A549 (cell line): Measurements from ENCODE around the gene PTP4A2.

Experiments
- BHLHE40 ChIP-seq: IDR thresholded peaks from 2 replicates; pipeline ENCODE4 v1.6.1; 2012; ENCODE audit warnings: low read depth, low read length, inconsistent platforms
- CEBPB ChIP-seq, 2 experiments: fragments of >200 bp in 1 of 2; sonication (Bioruptor Twin) in 1 of 2; formaldehyde crosslinking in 1 of 2; IDR thresholded peaks; 2 replicates each; pipeline ENCODE4 v1.6.1; 2012 to 2016
- CHD2 ChIP-seq: fragments of 150-350 bp; IDR thresholded peaks from 2 replicates; pipeline ENCODE4 v1.6.1; 2014; ENCODE audit warnings: low read length; ENCODE audit not compliant: partially characterized antibody
- EP300 ChIP-seq, 2 experiments: fragments of >200 bp; sonication (Bioruptor Twin); formaldehyde crosslinking; IDR thresholded peaks; 2 replicates in 1 of 2; 3 replicates in 1 of 2; pipeline ENCODE4 v1.6.1; 2016 to 2017
- HOXA7 ChIP-seq: fragments of 250-450 bp; sonication (Bioruptor Pico); IDR thresholded peaks from 2 replicates; pipeline ENCODE4 v1.5.0; 2020; ENCODE audit warnings: mild to moderate bottlenecking, moderate library complexity
- MAZ ChIP-seq: fragments of 150-350 bp; IDR thresholded peaks from 2 replicates; pipeline ENCODE4 v1.6.1; 2014; ENCODE audit warnings: antibody characterized with exemption, low read depth, low read length, borderline replicate concordance
- MYC ChIP-seq: IDR thresholded peaks from 2 replicates; pipeline ENCODE4 v1.6.1; 2012; ENCODE audit warnings: mild to moderate bottlenecking, inconsistent platforms, low read length, improper control_type of control experiment, borderline replicate concordance
- POLR2A ChIP-seq: IDR thresholded peaks from 2 replicates; pipeline ENCODE4 v1.6.1; 2012; ENCODE audit warnings: mild to moderate bottlenecking, low read length
- RAD21 ChIP-seq, 2 experiments: fragments of >200 bp in 1 of 2; sonication (Bioruptor Twin) in 1 of 2; formaldehyde crosslinking in 1 of 2; IDR thresholded peaks in 1 of 2; conservative IDR thresholded peaks in 1 of 2; 2 replicates in 1 of 2; 3 replicates in 1 of 2; pipeline ENCODE4 v1.6.1; 2012 to 2018; ENCODE audit warnings: inconsistent platforms in 1 of 2
- RFX5 ChIP-seq: fragments of 450-650 bp; IDR thresholded peaks from 2 replicates; pipeline ENCODE4 v1.7.1; 2014; ENCODE audit warnings: antibody characterized with exemption, mild to moderate bottlenecking, moderate library complexity
- SREBF2 ChIP-seq: fragments of 450-650 bp; IDR thresholded peaks from 2 replicates; pipeline ENCODE4 v1.6.1; 2014; ENCODE audit warnings: mild to moderate bottlenecking, moderate library complexity
- TFCP2L1 ChIP-seq: fragments of 250-450 bp; sonication (Bioruptor Pico); IDR thresholded peaks from 2 replicates; pipeline ENCODE4 v1.5.0; 2021; ENCODE audit warnings: mild to moderate bottlenecking
- TF ChIP-seq, protein P1 (sequence below): fragments of >200 bp; sonication (Bioruptor Twin); formaldehyde crosslinking; IDR thresholded peaks from 3 replicates; pipeline ENCODE4 v1.5.1; 2016
- TF ChIP-seq, protein P2 (sequence below): fragments of 450-650 bp; IDR thresholded peaks from 2 replicates; pipeline ENCODE4 v1.6.1; 2014; ENCODE audit warnings: antibody characterized with exemption

DNA sequence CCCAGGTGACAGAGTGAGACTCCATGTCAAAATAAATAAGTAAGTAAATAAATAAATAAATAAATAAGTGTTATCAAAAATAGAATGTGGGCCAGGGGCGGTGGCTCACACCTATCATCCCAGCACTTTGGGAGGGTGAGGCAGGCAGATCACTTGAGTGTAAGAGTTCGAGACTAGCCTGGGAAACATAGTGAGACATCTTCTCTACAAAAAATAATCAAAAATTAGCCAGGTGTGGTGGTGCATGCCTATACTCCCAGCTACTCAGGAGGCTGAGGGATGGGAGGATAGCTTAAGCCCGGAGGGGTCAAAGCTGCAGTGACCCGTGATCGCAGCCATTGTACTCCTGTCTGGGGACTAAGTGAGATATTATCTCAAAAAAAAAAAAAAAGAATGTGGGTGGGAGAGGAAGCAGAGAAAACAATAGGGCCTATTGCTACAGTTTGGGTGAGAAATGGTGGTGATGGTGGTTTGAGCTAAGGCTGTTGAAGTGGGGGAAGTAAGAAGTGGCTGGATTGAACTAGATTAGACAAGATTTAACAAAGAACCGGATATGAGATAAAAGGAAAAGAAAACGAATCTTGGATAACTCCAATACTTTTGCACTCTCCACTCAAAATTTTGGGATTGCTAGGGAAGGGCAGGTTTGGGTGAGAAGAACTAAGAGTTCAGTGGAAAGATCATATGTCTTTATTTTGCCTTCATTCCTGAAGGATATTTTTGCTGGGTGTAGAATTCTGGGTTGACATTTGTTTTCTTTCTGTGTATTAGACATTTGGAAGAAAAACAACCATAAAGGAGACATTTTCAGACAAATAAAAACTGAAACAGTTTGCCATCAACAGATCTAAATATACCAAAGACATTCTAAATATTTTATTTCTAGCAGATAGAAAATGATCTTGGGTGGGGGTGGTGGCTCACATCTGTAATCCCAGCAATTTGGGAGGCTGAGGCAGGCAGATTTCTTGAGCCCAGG is 65.2 kb downstream of the PTP4A2 start:
- no peak for TF ChIP-seq CEBPB (IDR thresholded peaks at IDR 0.05)
- TF ChIP-seq SREBF2: no peak
- no peak for TF ChIP-seq HOXA7 (CRISPR knock-in tag)
- TF ChIP-seq, protein P1, sequence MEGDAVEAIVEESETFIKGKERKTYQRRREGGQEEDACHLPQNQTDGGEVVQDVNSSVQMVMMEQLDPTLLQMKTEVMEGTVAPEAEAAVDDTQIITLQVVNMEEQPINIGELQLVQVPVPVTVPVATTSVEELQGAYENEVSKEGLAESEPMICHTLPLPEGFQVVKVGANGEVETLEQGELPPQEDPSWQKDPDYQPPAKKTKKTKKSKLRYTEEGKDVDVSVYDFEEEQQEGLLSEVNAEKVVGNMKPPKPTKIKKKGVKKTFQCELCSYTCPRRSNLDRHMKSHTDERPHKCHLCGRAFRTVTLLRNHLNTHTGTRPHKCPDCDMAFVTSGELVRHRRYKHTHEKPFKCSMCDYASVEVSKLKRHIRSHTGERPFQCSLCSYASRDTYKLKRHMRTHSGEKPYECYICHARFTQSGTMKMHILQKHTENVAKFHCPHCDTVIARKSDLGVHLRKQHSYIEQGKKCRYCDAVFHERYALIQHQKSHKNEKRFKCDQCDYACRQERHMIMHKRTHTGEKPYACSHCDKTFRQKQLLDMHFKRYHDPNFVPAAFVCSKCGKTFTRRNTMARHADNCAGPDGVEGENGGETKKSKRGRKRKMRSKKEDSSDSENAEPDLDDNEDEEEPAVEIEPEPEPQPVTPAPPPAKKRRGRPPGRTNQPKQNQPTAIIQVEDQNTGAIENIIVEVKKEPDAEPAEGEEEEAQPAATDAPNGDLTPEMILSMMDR: no peak
- TF ChIP-seq BHLHE40: no peak
- no peak for TF ChIP-seq MAZ
- TF ChIP-seq CHD2: no peak
- TF ChIP-seq EP300 (IDR thresholded peaks at IDR 0.05): no peak
- no peak for TF ChIP-seq RFX5
- TF ChIP-seq TFCP2L1 (CRISPR knock-in tag): no peak
- no peak for TF ChIP-seq RAD21 (conservative IDR thresholded peaks at IDR 0.05 in 1 of 2, IDR thresholded peaks at IDR 0.05 in 1 of 2)
- TF ChIP-seq POLR2A: no peak
- TF ChIP-seq, protein P2, sequence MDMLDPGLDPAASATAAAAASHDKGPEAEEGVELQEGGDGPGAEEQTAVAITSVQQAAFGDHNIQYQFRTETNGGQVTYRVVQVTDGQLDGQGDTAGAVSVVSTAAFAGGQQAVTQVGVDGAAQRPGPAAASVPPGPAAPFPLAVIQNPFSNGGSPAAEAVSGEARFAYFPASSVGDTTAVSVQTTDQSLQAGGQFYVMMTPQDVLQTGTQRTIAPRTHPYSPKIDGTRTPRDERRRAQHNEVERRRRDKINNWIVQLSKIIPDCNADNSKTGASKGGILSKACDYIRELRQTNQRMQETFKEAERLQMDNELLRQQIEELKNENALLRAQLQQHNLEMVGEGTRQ: no peak
- TF ChIP-seq MYC: no peak
